WTC11 (cell line): ENCODE measurements around the gene RASAL2. TPM values are rescaled to one million over a fixed set of nuclear protein-coding genes. Genes with fewer than 3 reads are reported as not detected.

Experiments
- ATAC-seq: fragments of 200-7000 bp; cut with Tn5 transposase; 2 replicates; pipeline ENCODE4 v1.10.0; 2021; ENCODE audit warnings: mild to moderate bottlenecking, moderate library complexity
- CTCF ChIA-PET: fragments of 300-600 bp; sonication (Branson Sonifier 250); formaldehyde crosslinking; loops from one replicate; lab custom pipeline; 2021; ENCODE audit warnings: antibody characterized with exemption; lab: Charles Lee
- POLR2A ChIA-PET: fragments of 350-600 bp; sonication (Branson Sonifier 250); formaldehyde crosslinking; loops from one replicate; lab custom pipeline; 2021; ENCODE audit warnings: antibody characterized with exemption; lab: Charles Lee
- DNase-seq: peaks from one replicate; pipeline ENCODE4 v3.0.0; 2021; ENCODE audit warnings: low spot score
- H3K27ac Mint-ChIP-seq: 2 replicates; pipeline ENCODE4 v1.8.0; 2021; ENCODE audit warnings: mixed read lengths
- H3K27me3 Mint-ChIP-seq: 2 replicates; pipeline ENCODE4 v1.8.0; 2021; ENCODE audit warnings: low read depth, mild to moderate bottlenecking, moderate library complexity, mixed read lengths
- H3K36me3 Mint-ChIP-seq: 2 replicates; pipeline ENCODE4 v1.8.0; 2021; ENCODE audit warnings: mixed read lengths
- H3K4me1 Mint-ChIP-seq: 2 replicates; pipeline ENCODE4 v1.8.0; 2022; ENCODE audit warnings: mixed read lengths
- H3K4me3 Mint-ChIP-seq: 2 replicates; pipeline ENCODE4 v1.8.0; 2021; ENCODE audit warnings: mild to moderate bottlenecking, moderate library complexity, mixed read lengths
- H3K9me3 Mint-ChIP-seq: 2 replicates; pipeline ENCODE4 v1.8.0; 2021; ENCODE audit warnings: mixed read lengths
- ARID4B ChIP-seq: sonication (generic); formaldehyde crosslinking; IDR thresholded peaks from 2 replicates; pipeline ENCODE4 v1.8.0; 2023; ENCODE audit warnings: missing genetic modification reagents, mild to moderate bottlenecking, borderline replicate concordance
- ATF1 ChIP-seq: sonication (generic); formaldehyde crosslinking; IDR thresholded peaks from 2 replicates; pipeline ENCODE4 v1.8.1; 2023; ENCODE audit warnings: mild to moderate bottlenecking, moderate library complexity, missing genetic modification reagents
- ATF2 ChIP-seq: sonication (generic); formaldehyde crosslinking; IDR thresholded peaks from 2 replicates; pipeline ENCODE4 v1.8.1; 2022; ENCODE audit warnings: low read depth, missing genetic modification reagents, borderline replicate concordance
- ATF3 ChIP-seq: sonication (generic); formaldehyde crosslinking; conservative IDR thresholded peaks from 2 replicates; pipeline ENCODE4 v1.8.1; 2022; ENCODE audit warnings: mild to moderate bottlenecking, missing genetic modification reagents
- E2F4 ChIP-seq: sonication (generic); formaldehyde crosslinking; IDR thresholded peaks from 2 replicates; pipeline ENCODE4 v1.8.1; 2022; ENCODE audit warnings: low read depth, mild to moderate bottlenecking, moderate library complexity, missing genetic modification reagents, borderline replicate concordance
- ESRRA ChIP-seq: sonication (generic); formaldehyde crosslinking; IDR thresholded peaks from 2 replicates; pipeline ENCODE4 v1.8.1; 2022; ENCODE audit warnings: mild to moderate bottlenecking, missing genetic modification reagents, borderline replicate concordance
- GRHL2 ChIP-seq: fragments of 250-450 bp; sonication (Bioruptor Pico); IDR thresholded peaks from 2 replicates; pipeline ENCODE4 v1.8.0; 2022; ENCODE audit warnings: mild to moderate bottlenecking, moderate library complexity; ENCODE audit not compliant: insufficient replicate concordance, severe bottlenecking
- GTF2I ChIP-seq: fragments of 250-450 bp; sonication (Bioruptor Pico); conservative IDR thresholded peaks from 2 replicates; pipeline ENCODE4 v1.4.0; 2021; ENCODE audit warnings: mild to moderate bottlenecking
- MAX ChIP-seq: sonication (generic); formaldehyde crosslinking; IDR thresholded peaks from 2 replicates; pipeline ENCODE4 v1.8.0; 2022; ENCODE audit warnings: mild to moderate bottlenecking, missing genetic modification reagents
- OVOL2 ChIP-seq: fragments of 250-450 bp; sonication (Bioruptor Pico); IDR thresholded peaks from 2 replicates; pipeline ENCODE4 v1.9.0; 2021; ENCODE audit warnings: mild to moderate bottlenecking, borderline replicate concordance
- PRRX2 ChIP-seq: fragments of 250-450 bp; sonication (Bioruptor Pico); IDR thresholded peaks from 2 replicates; pipeline ENCODE4 v1.8.0; 2021; ENCODE audit warnings: mild to moderate bottlenecking
- RORB ChIP-seq: fragments of 250-450 bp; sonication (Bioruptor Pico); IDR thresholded peaks from 2 replicates; pipeline ENCODE4 v1.9.0; 2021; ENCODE audit warnings: mild to moderate bottlenecking
- SMAD3 ChIP-seq: sonication (generic); formaldehyde crosslinking; IDR thresholded peaks from 2 replicates; pipeline ENCODE4 v1.8.0; 2022; ENCODE audit warnings: missing genetic modification reagents, mild to moderate bottlenecking, borderline replicate concordance
- SMAD4 ChIP-seq: sonication (generic); formaldehyde crosslinking; IDR thresholded peaks from 2 replicates; pipeline ENCODE4 v1.8.0; 2022; ENCODE audit warnings: mild to moderate bottlenecking, missing genetic modification reagents
- SP1 ChIP-seq: sonication (generic); formaldehyde crosslinking; conservative IDR thresholded peaks from 2 replicates; pipeline ENCODE4 v1.8.1; 2022; ENCODE audit warnings: missing genetic modification reagents
- USF2 ChIP-seq: sonication (generic); formaldehyde crosslinking; IDR thresholded peaks from 2 replicates; pipeline ENCODE4 v1.8.1; 2023; ENCODE audit warnings: mild to moderate bottlenecking, missing genetic modification reagents, moderate library complexity
- ZMAT4 ChIP-seq: fragments of 250-450 bp; sonication (Bioruptor Pico); IDR thresholded peaks from 2 replicates; pipeline ENCODE4 v1.9.0; 2021; ENCODE audit warnings: mild to moderate bottlenecking
- ZNF138 ChIP-seq: sonication (generic); formaldehyde crosslinking; conservative IDR thresholded peaks from 2 replicates; pipeline ENCODE4 v1.8.1; 2022; ENCODE audit warnings: mild to moderate bottlenecking, moderate library complexity, missing genetic modification reagents
- ZNF416 ChIP-seq: fragments of 250-450 bp; sonication (Bioruptor Pico); IDR thresholded peaks from 2 replicates; pipeline ENCODE4 v1.9.0; 2021; ENCODE audit warnings: mild to moderate bottlenecking, inconsistent platforms
- ZNF423 ChIP-seq: fragments of 250-450 bp; sonication (Bioruptor Pico); IDR thresholded peaks from 2 replicates; pipeline ENCODE4 v2.1.2; 2022; ENCODE audit warnings: mild to moderate bottlenecking, moderate library complexity
- total RNA-seq: library from RNA; stranded (reverse); gene quantifications from 3 replicates; pipeline ENCODE4 v1.2.3, GENCODE V29; 2021

The RASAL2 gene
- total RNA-seq, 1 experiment from 2014 or later: 29.5 TPM

GRCh38 chr1:178399177-178399728, 305.3 kb downstream of the RASAL2 start:
- POLR2A ChIA-PET: no interaction called here
- Mint-ChIP-seq H3K4me1 (peaks cover 12% of the 10 kb centered on the region), H3K9me3 (no peaks in the 10 kb centered on the region), H3K36me3 (no peaks in the 10 kb centered on the region), H3K27ac (no peak overlapping the region), H3K27me3 (no peaks in the 10 kb centered on the region), H3K4me3 (no peak overlapping the region)
- DNase-seq (no peak), ATAC-seq (no peak; the same call in 1 of the 2 replicates)
- TF ChIP-seq ATF3 (CRISPR knock-in tag) (no peak), PRRX2 (no peak), ZNF416 (CRISPR knock-in tag) (no peak), ZMAT4 (CRISPR knock-in tag) (no peak), MAX (CRISPR knock-in tag) (no peak), GRHL2 (CRISPR knock-in tag) (no peak), OVOL2 (no peak), ESRRA (no peak), ATF2 (CRISPR knock-in tag) (no peak), ZNF138 (CRISPR knock-in tag) (no peak), ZNF423 (no peak)
- CTCF ChIA-PET: no interaction called here

- ATAC-seq: no peak
- Mint-ChIP-seq H3K4me1 (peaks cover 4% of the 10 kb centered on the region; the same call in 1 of the 2 replicates), H3K36me3 (peaks cover 10% of the 10 kb centered on the region), H3K9me3 (peaks cover 18% of the 10 kb centered on the region), H3K27ac (no peak overlapping the region), H3K4me3 (no peak overlapping the region), H3K27me3 (no peaks in the 10 kb centered on the region)
- POLR2A ChIA-PET: interaction anchor here (0.5 kb wide), 1 partner anchor 532 kb away, joined by 4 read pairs; no protein-coding TSS in a partner anchor
- CTCF ChIA-PET: no interaction called here
- TF ChIP-seq RORB: no peak
- no peak for TF ChIP-seq GTF2I
- TF ChIP-seq SMAD3 (CRISPR knock-in tag): no peak
- TF ChIP-seq ATF1 (CRISPR knock-in tag): no peak
- no peak for TF ChIP-seq SP1 (CRISPR knock-in tag)
- no peak for TF ChIP-seq E2F4 (CRISPR knock-in tag)
- no peak for TF ChIP-seq USF2 (CRISPR knock-in tag)
- TF ChIP-seq ARID4B: no peak
- TF ChIP-seq SMAD4 (CRISPR knock-in tag): no peak
- no peak for DNase-seq
Observed at GRCh38 chr1:178405137-178405536, 311.2 kb downstream of the RASAL2 start.
